ENCODE data around the gene SPHKAP. TPM values are rescaled to one million over a fixed set of nuclear protein-coding genes. Genes with fewer than 3 reads are reported as not detected.

Gene SPHKAP
- polyA plus RNA-seq, 1 donor (not counting 4 experiments of a cell fraction or from before 2014, with no cell fraction given), result not detected

DNA sequence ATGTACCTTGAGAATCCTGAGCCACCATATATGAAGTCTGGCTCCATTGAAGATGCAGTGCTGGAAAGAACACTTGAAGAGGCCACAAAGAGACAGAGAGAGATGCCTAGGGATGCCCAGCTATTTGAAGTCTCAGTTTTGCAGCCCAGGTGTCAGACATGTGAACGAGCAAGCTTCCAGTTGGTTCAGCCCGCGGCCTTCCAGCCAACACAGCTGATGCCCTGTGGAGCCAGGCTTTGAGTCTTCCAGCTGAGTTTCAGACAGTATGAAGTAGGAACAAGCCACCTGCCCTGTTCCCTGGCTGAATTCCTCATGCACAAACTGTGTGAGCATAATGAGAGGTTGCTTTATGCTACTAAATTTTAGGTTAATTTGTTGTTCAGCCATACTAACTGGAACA is 108.8 kb downstream of the SPHKAP start:
- Histone ChIP-seq H3K9me3 (ENCODE audit: control insufficient read depth, low read depth, low read length) (no peaks in the 10 kb centered on the region), H3K27ac (ENCODE audit: control insufficient read depth, insufficient read depth, low read length) (no peak overlapping the region), H3K4me3 (ENCODE audit: control insufficient read depth in 2 of 3, extremely low read depth in 1 of 3, insufficient read depth in 2 of 3, low read depth in 1 of 3, low read length in 3 of 3) (no peak overlapping the region), H2AFZ (ENCODE audit: control insufficient read depth, low read length) (no peak overlapping the region), H3K9ac (ENCODE audit: control insufficient read depth, extremely low read depth, insufficient read depth, low read length) (no peak overlapping the region), H3K27me3 (ENCODE audit: control insufficient read depth, extremely low read depth, insufficient read depth, low read length) (no peaks in the 10 kb centered on the region), H3K4me1 (ENCODE audit: control insufficient read depth, extremely low read depth, insufficient read depth, low read length) (no peaks in the 10 kb centered on the region), H3K79me2 (ENCODE audit: control insufficient read depth, insufficient read depth, low read length) (no peaks in the 10 kb centered on the region), H3K9me1 (ENCODE audit: control insufficient read depth, extremely low read depth, insufficient read depth, low read length) (no peaks in the 10 kb centered on the region), H3K4me2 (ENCODE audit: control insufficient read depth, extremely low read depth, insufficient read depth, low read depth, low read length) (no peak overlapping the region), H4K20me1 (ENCODE audit: control insufficient read depth, extremely low read depth, insufficient read depth, low read length) (no peaks in the 10 kb centered on the region), H3K36me3 (ENCODE audit: control insufficient read depth in 2 of 2, extremely low read depth in 1 of 2, insufficient read depth in 2 of 2, low read length in 2 of 2) (no peaks in the 10 kb centered on the region)
- DNase-seq (ENCODE audit: low read depth, low spot score) (no peak), FAIRE-seq (no peak)
- TF ChIP-seq EZH2 (IDR thresholded peaks at IDR 0.05; ENCODE audit: low read length), result no peak
- TF ChIP-seq, protein P1, sequence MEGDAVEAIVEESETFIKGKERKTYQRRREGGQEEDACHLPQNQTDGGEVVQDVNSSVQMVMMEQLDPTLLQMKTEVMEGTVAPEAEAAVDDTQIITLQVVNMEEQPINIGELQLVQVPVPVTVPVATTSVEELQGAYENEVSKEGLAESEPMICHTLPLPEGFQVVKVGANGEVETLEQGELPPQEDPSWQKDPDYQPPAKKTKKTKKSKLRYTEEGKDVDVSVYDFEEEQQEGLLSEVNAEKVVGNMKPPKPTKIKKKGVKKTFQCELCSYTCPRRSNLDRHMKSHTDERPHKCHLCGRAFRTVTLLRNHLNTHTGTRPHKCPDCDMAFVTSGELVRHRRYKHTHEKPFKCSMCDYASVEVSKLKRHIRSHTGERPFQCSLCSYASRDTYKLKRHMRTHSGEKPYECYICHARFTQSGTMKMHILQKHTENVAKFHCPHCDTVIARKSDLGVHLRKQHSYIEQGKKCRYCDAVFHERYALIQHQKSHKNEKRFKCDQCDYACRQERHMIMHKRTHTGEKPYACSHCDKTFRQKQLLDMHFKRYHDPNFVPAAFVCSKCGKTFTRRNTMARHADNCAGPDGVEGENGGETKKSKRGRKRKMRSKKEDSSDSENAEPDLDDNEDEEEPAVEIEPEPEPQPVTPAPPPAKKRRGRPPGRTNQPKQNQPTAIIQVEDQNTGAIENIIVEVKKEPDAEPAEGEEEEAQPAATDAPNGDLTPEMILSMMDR (optimal IDR thresholded peaks at IDR 0.05 in 1 of 3, IDR thresholded peaks at IDR 0.05 in 1 of 3, conservative IDR thresholded peaks at IDR 0.05 in 1 of 3; ENCODE audit: extremely low read depth in 1 of 3, insufficient read depth in 2 of 3, low read length in 3 of 3), result no peak
- dilution Hi-C loops (cut with MboI; ENCODE audit: extremely low pct_ligation_motif_present, low sequenced_read_pairs), result no loop called here

DNA sequence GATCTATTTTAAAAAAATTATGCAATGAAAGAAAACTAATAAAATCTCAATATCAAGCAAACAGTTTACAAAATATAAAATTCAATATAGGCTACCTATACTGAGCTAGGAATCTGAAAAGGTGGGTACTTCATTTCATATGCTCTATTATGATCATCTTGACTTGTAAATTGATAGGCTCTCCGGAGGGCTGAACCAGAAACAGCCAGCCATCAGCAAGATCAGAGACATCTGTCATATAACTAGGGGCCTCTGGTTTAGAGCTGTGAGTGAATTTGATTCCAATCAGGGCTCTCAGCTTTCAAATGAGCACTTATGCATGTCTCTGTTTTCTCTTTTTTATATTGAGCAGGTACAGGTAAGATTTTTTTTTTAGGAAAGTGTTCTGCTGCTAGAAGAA is 114.2 kb downstream of the SPHKAP start:
- Histone ChIP-seq H3K4me2 (ENCODE audit: control insufficient read depth, extremely low read depth, insufficient read depth, low read depth, low read length) (no peak overlapping the region), H3K4me3 (ENCODE audit: control insufficient read depth in 2 of 3, extremely low read depth in 1 of 3, insufficient read depth in 2 of 3, low read depth in 1 of 3, low read length in 3 of 3) (no peak overlapping the region), H3K27me3 (ENCODE audit: control insufficient read depth, extremely low read depth, insufficient read depth, low read length) (no peaks in the 10 kb centered on the region), H4K20me1 (ENCODE audit: control insufficient read depth, extremely low read depth, insufficient read depth, low read length) (no peaks in the 10 kb centered on the region), H2AFZ (ENCODE audit: control insufficient read depth, low read length) (no peak overlapping the region), H3K9ac (ENCODE audit: control insufficient read depth, extremely low read depth, insufficient read depth, low read length) (no peak overlapping the region), H3K79me2 (ENCODE audit: control insufficient read depth, insufficient read depth, low read length) (no peaks in the 10 kb centered on the region), H3K4me1 (ENCODE audit: control insufficient read depth, extremely low read depth, insufficient read depth, low read length) (no peaks in the 10 kb centered on the region), H3K36me3 (ENCODE audit: control insufficient read depth in 2 of 2, extremely low read depth in 1 of 2, insufficient read depth in 2 of 2, low read length in 2 of 2) (no peaks in the 10 kb centered on the region), H3K9me1 (ENCODE audit: control insufficient read depth, extremely low read depth, insufficient read depth, low read length) (no peaks in the 10 kb centered on the region), H3K27ac (ENCODE audit: control insufficient read depth, insufficient read depth, low read length) (no peak overlapping the region), H3K9me3 (ENCODE audit: control insufficient read depth, low read depth, low read length) (no peaks in the 10 kb centered on the region)
- FAIRE-seq, result no peak
- no peak for DNase-seq (ENCODE audit: low read depth, low spot score)
- dilution Hi-C loops (cut with MboI; ENCODE audit: extremely low pct_ligation_motif_present, low sequenced_read_pairs), result no loop called here
- TF ChIP-seq, protein P1 (optimal IDR thresholded peaks at IDR 0.05 in 1 of 3, IDR thresholded peaks at IDR 0.05 in 1 of 3, conservative IDR thresholded peaks at IDR 0.05 in 1 of 3; ENCODE audit: extremely low read depth in 1 of 3, insufficient read depth in 2 of 3, low read length in 3 of 3), result no peak
- TF ChIP-seq EZH2 (IDR thresholded peaks at IDR 0.05; ENCODE audit: low read length), result no peak

All from keratinocyte (primary cell).